ENCODE measurements around the gene MAGEB3.

The MAGEB3 gene

GRCh38 chrX:30280428-30280827 lies 50.0 kb downstream of the MAGEB3 start:
- no peak for DNase-seq (ENCODE audit: low spot score)

- DNase-seq (ENCODE audit: low spot score): no peak
Observed at GRCh38 chrX:30282527-30282926, 52.1 kb downstream of the MAGEB3 start.

GRCh38 chrX:30283456-30284200 lies 53.2 kb downstream of the MAGEB3 start:
- no peak for DNase-seq (ENCODE audit: low spot score)
